ENCODE data around the gene BMPER.

GRCh38 chr7:34077168-34077567 is 171.8 kb downstream of the BMPER start:
- TF ChIP-seq, protein P1, sequence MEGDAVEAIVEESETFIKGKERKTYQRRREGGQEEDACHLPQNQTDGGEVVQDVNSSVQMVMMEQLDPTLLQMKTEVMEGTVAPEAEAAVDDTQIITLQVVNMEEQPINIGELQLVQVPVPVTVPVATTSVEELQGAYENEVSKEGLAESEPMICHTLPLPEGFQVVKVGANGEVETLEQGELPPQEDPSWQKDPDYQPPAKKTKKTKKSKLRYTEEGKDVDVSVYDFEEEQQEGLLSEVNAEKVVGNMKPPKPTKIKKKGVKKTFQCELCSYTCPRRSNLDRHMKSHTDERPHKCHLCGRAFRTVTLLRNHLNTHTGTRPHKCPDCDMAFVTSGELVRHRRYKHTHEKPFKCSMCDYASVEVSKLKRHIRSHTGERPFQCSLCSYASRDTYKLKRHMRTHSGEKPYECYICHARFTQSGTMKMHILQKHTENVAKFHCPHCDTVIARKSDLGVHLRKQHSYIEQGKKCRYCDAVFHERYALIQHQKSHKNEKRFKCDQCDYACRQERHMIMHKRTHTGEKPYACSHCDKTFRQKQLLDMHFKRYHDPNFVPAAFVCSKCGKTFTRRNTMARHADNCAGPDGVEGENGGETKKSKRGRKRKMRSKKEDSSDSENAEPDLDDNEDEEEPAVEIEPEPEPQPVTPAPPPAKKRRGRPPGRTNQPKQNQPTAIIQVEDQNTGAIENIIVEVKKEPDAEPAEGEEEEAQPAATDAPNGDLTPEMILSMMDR (IDR thresholded peaks at IDR 0.05) = no peak
- no peak for TF ChIP-seq POLR2A (IDR thresholded peaks at IDR 0.05)

Data from adrenal gland (tissue), 5 donors.